Measurements from ENCODE around the gene EPHB6. TPM values are rescaled to one million over a fixed set of nuclear protein-coding genes. Genes with fewer than 3 reads are reported as not detected.
A peak's percentile ranks its signal among the peaks of the same experiment; 100 is the strongest.

Gene EPHB6
- total RNA-seq, 1 experiment from 2014 or later: 12.6 TPM

- ChIA-PET CTCF (interaction anchor here (0.7 to 3.4 kb wide), 12 partner anchors 9 to 284 kb away, joined by 3 to 38 read pairs (median 6); no protein-coding TSS in a partner anchor), RAD21 (ENCODE audit: low non-redundant PET in 1 of 2, low total read pairs in 2 of 2, uncharacterized antibody in 2 of 2, unreplicated experiment in 2 of 2) (no interaction called here), POLR2A (no interaction called here)
- no peak for TF ChIP-seq MAX (IDR thresholded peaks at IDR 0.05)
- TF ChIP-seq JUND (IDR thresholded peaks at IDR 0.05): no peak
- TF ChIP-seq RAD21 (IDR thresholded peaks at IDR 0.05; ENCODE audit: low read depth): peak; percentile 70
- peak; percentile 81 to 92 (median 90) for TF ChIP-seq CTCF (IDR thresholded peaks at IDR 0.05 in 2 of 3, conservative IDR thresholded peaks at IDR 0.05 in 1 of 3; ENCODE audit: borderline replicate concordance in 1 of 3, insufficient read depth in 1 of 3, low read depth in 2 of 3, low read length in 2 of 3)
- no peaks in the 10 kb centered on the region for H3K9me2 ChIP-seq (ENCODE audit: insufficient read depth)
- H2AFZ ChIP-seq (ENCODE audit: low read depth, low read length, poor library complexity, severe bottlenecking): peak overlapping the region; percentile 79
- no peaks in the 10 kb centered on the region for H3K9me3 ChIP-seq (ENCODE audit: control insufficient read depth in 1 of 2, insufficient read depth in 1 of 2, low read depth in 1 of 2, low read length in 2 of 2)
- no peak overlapping the region for H3K9ac ChIP-seq (ENCODE audit: low read length)
- ATAC-seq (peak; percentile 74), DNase-seq (ENCODE audit: low read depth, low spot score) (peak; percentile 37)
- H3K79me2 ChIP-seq (ENCODE audit: insufficient read depth, low read length): no peaks in the 10 kb centered on the region
- intact Hi-C loops (cut with micrococcal nuclease): loop anchor here (2.0 kb wide), 3 partner anchors 80 to 334 kb away; no protein-coding TSS in a partner anchor
- peaks cover 6% of the 10 kb centered on the region; the same call in 1 of the 2 replicates for H3K27me3 ChIP-seq (ENCODE audit: insufficient read depth, low read length)
- BruUV-seq (replicated peaks): no TSS peak
- no peaks in the 10 kb centered on the region for H4K20me1 ChIP-seq (ENCODE audit: insufficient read depth)
- H3K4me3 ChIP-seq (replicated peaks in 1 of 2; ENCODE audit: low read depth in 1 of 2, low read length in 2 of 2): no peak overlapping the region
- H3K4me1 ChIP-seq (ENCODE audit: control insufficient read depth in 1 of 2, insufficient read depth in 2 of 2, low read length in 2 of 2): peaks cover 3 to 9% of the 10 kb centered on the region in 2 experiments; a peak in 3 of 4 replicates
- no peaks in the 10 kb centered on the region for H3K36me3 ChIP-seq (ENCODE audit: control insufficient read depth in 1 of 2, insufficient read depth in 2 of 2, low read length in 2 of 2)
- no peak overlapping the region for H3K27ac ChIP-seq (ENCODE audit: low read depth, low read length)
- H3K4me2 ChIP-seq (ENCODE audit: low read length): no peak overlapping the region
These were observed 26.1 kb downstream of the EPHB6 start for GRCh38 chr7:142880876-142881505.
